Measurements from ENCODE around the gene HNRNPC. TPM values are rescaled to one million over a fixed set of nuclear protein-coding genes. Genes with fewer than 3 reads are reported as not detected.
A peak's percentile ranks its signal among the peaks of the same experiment; 100 is the strongest.

Gene HNRNPC
- total and polyA plus RNA-seq, 2 of the 8 experiments (the other 6 are each of a cell fraction or from before 2014, with no cell fraction given) = 781 to 1,207 TPM

GRCh38 chr14:21269252-21270046 lies at the start of gene HNRNPC (continued):
- no peak for TF ChIP-seq USF2 (IDR thresholded peaks at IDR 0.05; ENCODE audit: low read length)
- TF ChIP-seq EZH2 (IDR thresholded peaks at IDR 0.05; ENCODE audit: low read depth, low read length, severe bottlenecking) = no peak
- no peak for TF ChIP-seq ATF3 (IDR thresholded peaks at IDR 0.05; ENCODE audit: insufficient read depth, low read depth, low read length)
- TF ChIP-seq NRF1 (IDR thresholded peaks at IDR 0.05; ENCODE audit: low read depth, low read length) = 0 out of 2 replicates have a peak, but pooled peaks have one; percentile 30
- TF ChIP-seq KDM4A (IDR thresholded peaks at IDR 0.05; ENCODE audit: low read depth, low read length, severe bottlenecking) = no peak
- no peak for TF ChIP-seq RFX5 (IDR thresholded peaks at IDR 0.05; ENCODE audit: borderline replicate concordance, low read depth, low read length)
- TF ChIP-seq POLR2AphosphoS5 (IDR thresholded peaks at IDR 0.05; ENCODE audit: low read depth, low read length) = peak; percentile 98
- TF ChIP-seq TAF7 (optimal IDR thresholded peaks at IDR 0.05; ENCODE audit: borderline replicate concordance, low read depth, low read length) = peak; percentile 98
- TF ChIP-seq POU5F1 (IDR thresholded peaks at IDR 0.05; ENCODE audit: low read depth, low read length) = no peak
- TF ChIP-seq SRF (IDR thresholded peaks at IDR 0.05; ENCODE audit: low read depth, low read length) = no peak
- no peak for TF ChIP-seq BCL11A (IDR thresholded peaks at IDR 0.05; ENCODE audit: low read depth in 2 of 2, low read length in 2 of 2)
- peak; percentile 72; the same call in 1 of the 2 replicates for TF ChIP-seq SP4 (IDR thresholded peaks at IDR 0.05; ENCODE audit: low read length)
- no peak for TF ChIP-seq SIN3A (conservative IDR thresholded peaks at IDR 0.05 in 1 of 2, IDR thresholded peaks at IDR 0.05 in 1 of 2; ENCODE audit: low read depth in 1 of 2, low read length in 2 of 2)
- peak; percentile 84; the same call in 1 of the 2 replicates for TF ChIP-seq GABPA (IDR thresholded peaks at IDR 0.05; ENCODE audit: borderline replicate concordance, insufficient read depth, low read length)
- TF ChIP-seq E2F6 (IDR thresholded peaks at IDR 0.05) = no peak; the same call in 1 of the 2 replicates
- 0 out of 2 replicates have a peak, but pooled peaks have one; percentile 66 for TF ChIP-seq EGR1 (IDR thresholded peaks at IDR 0.05; ENCODE audit: borderline replicate concordance, low read depth, low read length)
- TF ChIP-seq POLR2A (IDR thresholded peaks at IDR 0.05; ENCODE audit: control extremely low read depth in 1 of 2, low read depth in 2 of 2, low read length in 2 of 2) = peak; percentile 96 to 99
- peak; percentile 83 for TF ChIP-seq PHF8 (conservative IDR thresholded peaks at IDR 0.05; ENCODE audit: low read depth, low read length)
- no peak for TF ChIP-seq CBX5 (IDR thresholded peaks at IDR 0.05; ENCODE audit: low read depth, low read length)
- no peak for TF ChIP-seq SAP30 (IDR thresholded peaks at IDR 0.05; ENCODE audit: insufficient read depth, insufficient replicate concordance, low read length)
- TF ChIP-seq RXRA (IDR thresholded peaks at IDR 0.05; ENCODE audit: insufficient read depth, low read depth, low read length) = no peak

Measured in H1 (cell line).